ENCODE data around the gene STOML1.
"Not testable (repeated sequence)": the region's sequence is repeated elsewhere in the genome, so short reads cannot be mapped to it uniquely, and the experiment has no call there.

Gene STOML1

GRCh38 chr15:73949496-73949895 lies 42.6 kb downstream of the STOML1 start:
- DNase-seq (ENCODE audit: insufficient read length, low spot score): no peak
- FAIRE-seq: no peak

- FAIRE-seq (no peak), DNase-seq (ENCODE audit: insufficient read length, low spot score) (no peak)
Observed at GRCh38 chr15:73948982-73949381, 43.1 kb downstream of the STOML1 start.

GRCh38 chr15:73948396-73948795 lies 43.7 kb downstream of the STOML1 start:
- DNase-seq (ENCODE audit: insufficient read length, low spot score) (no peak), FAIRE-seq (no peak)

GRCh38 chr15:73947651-73948050 lies 44.4 kb downstream of the STOML1 start:
- FAIRE-seq (no peak), DNase-seq (ENCODE audit: insufficient read length, low spot score) (no peak)

- no peak for FAIRE-seq
- DNase-seq (ENCODE audit: insufficient read length, low spot score): no peak
Observed at GRCh38 chr15:73946795-73947370, 45.2 kb downstream of the STOML1 start.

- FAIRE-seq (no peak), DNase-seq (ENCODE audit: insufficient read length, low spot score) (no peak)
Observed at GRCh38 chr15:73946046-73946721, 45.9 kb downstream of the STOML1 start.

- DNase-seq (ENCODE audit: insufficient read length, low spot score) (no peak), FAIRE-seq (no peak)
Observed at GRCh38 chr15:73945130-73945508, 47.0 kb downstream of the STOML1 start.

GRCh38 chr15:73944161-73945129 lies 47.6 kb downstream of the STOML1 start:
- DNase-seq (ENCODE audit: insufficient read length, low spot score) (no peak), FAIRE-seq (no peak)

GRCh38 chr15:73942751-73943270 lies 49.3 kb downstream of the STOML1 start:
- no peak for FAIRE-seq
- no peak for DNase-seq (ENCODE audit: insufficient read length, low spot score)

- DNase-seq (ENCODE audit: insufficient read length, low spot score): no peak
- no peak for FAIRE-seq
Observed at GRCh38 chr15:73941871-73942635, 50.0 kb downstream of the STOML1 start.

- FAIRE-seq (no peak), DNase-seq (ENCODE audit: insufficient read length, low spot score) (no peak)
Observed at GRCh38 chr15:73941449-73941848, 50.6 kb downstream of the STOML1 start.

- DNase-seq (ENCODE audit: insufficient read length, low spot score) (no peak), FAIRE-seq (no peak)
Observed at GRCh38 chr15:73941044-73941443, 51.1 kb downstream of the STOML1 start.

- DNase-seq (ENCODE audit: insufficient read length, low spot score) (no peak), FAIRE-seq (no peak)
Observed at GRCh38 chr15:73940061-73940981, 51.8 kb downstream of the STOML1 start.

- FAIRE-seq (no peak), DNase-seq (ENCODE audit: insufficient read length, low spot score) (no peak)
Observed at GRCh38 chr15:73939138-73939537, 53.0 kb downstream of the STOML1 start.

GRCh38 chr15:73938516-73938915 lies 53.6 kb downstream of the STOML1 start:
- not testable (repeated sequence) for DNase-seq (ENCODE audit: insufficient read length, low spot score); FAIRE-seq

GRCh38 chr15:73937726-73938125 lies 54.4 kb downstream of the STOML1 start:
- FAIRE-seq: no peak

GRCh38 chr15:73937296-73937695 lies 54.8 kb downstream of the STOML1 start:
- DNase-seq (ENCODE audit: insufficient read length, low spot score) (no peak), FAIRE-seq (no peak)

More at GRCh38 chr15:73937726-73938125, 54.4 kb downstream of the STOML1 start:
- no peak for DNase-seq (ENCODE audit: insufficient read length, low spot score)

- FAIRE-seq (no peak), DNase-seq (ENCODE audit: insufficient read length, low spot score) (no peak)
Observed at GRCh38 chr15:73936588-73937290, 55.4 kb downstream of the STOML1 start.

GRCh38 chr15:73936181-73936580 lies 55.9 kb downstream of the STOML1 start:
- FAIRE-seq (no peak), DNase-seq (ENCODE audit: insufficient read length, low spot score) (no peak)
